WTC11 (cell line): ENCODE measurements around the gene EP300. TPM values are rescaled to one million over a fixed set of nuclear protein-coding genes. Genes with fewer than 3 reads are reported as not detected.

Experiments used
- ATAC-seq: fragments of 200-7000 bp; cut with Tn5 transposase; 2 replicates; pipeline ENCODE4 v1.10.0; 2021; ENCODE audit warnings: mild to moderate bottlenecking, moderate library complexity
- CTCF ChIA-PET: fragments of 300-600 bp; sonication (Branson Sonifier 250); formaldehyde crosslinking; loops from one replicate; lab custom pipeline; 2021; ENCODE audit warnings: antibody characterized with exemption; lab: Charles Lee
- POLR2A ChIA-PET: fragments of 350-600 bp; sonication (Branson Sonifier 250); formaldehyde crosslinking; loops from one replicate; lab custom pipeline; 2021; ENCODE audit warnings: antibody characterized with exemption; lab: Charles Lee
- DNase-seq: peaks from one replicate; pipeline ENCODE4 v3.0.0; 2021; ENCODE audit warnings: low spot score
- H3K27ac Mint-ChIP-seq: 2 replicates; pipeline ENCODE4 v1.8.0; 2021; ENCODE audit warnings: mixed read lengths
- H3K27me3 Mint-ChIP-seq: 2 replicates; pipeline ENCODE4 v1.8.0; 2021; ENCODE audit warnings: low read depth, mild to moderate bottlenecking, moderate library complexity, mixed read lengths
- H3K36me3 Mint-ChIP-seq: 2 replicates; pipeline ENCODE4 v1.8.0; 2021; ENCODE audit warnings: mixed read lengths
- H3K4me1 Mint-ChIP-seq: 2 replicates; pipeline ENCODE4 v1.8.0; 2022; ENCODE audit warnings: mixed read lengths
- H3K4me3 Mint-ChIP-seq: 2 replicates; pipeline ENCODE4 v1.8.0; 2021; ENCODE audit warnings: mild to moderate bottlenecking, moderate library complexity, mixed read lengths
- H3K9me3 Mint-ChIP-seq: 2 replicates; pipeline ENCODE4 v1.8.0; 2021; ENCODE audit warnings: mixed read lengths
- AFF4 ChIP-seq: sonication (generic); formaldehyde crosslinking; IDR thresholded peaks from 2 replicates; pipeline ENCODE4 v1.8.1; 2023; ENCODE audit warnings: mild to moderate bottlenecking, missing genetic modification reagents, borderline replicate concordance
- ATF2 ChIP-seq: sonication (generic); formaldehyde crosslinking; IDR thresholded peaks from 2 replicates; pipeline ENCODE4 v1.8.1; 2022; ENCODE audit warnings: low read depth, missing genetic modification reagents, borderline replicate concordance
- CDX4 ChIP-seq: fragments of 250-450 bp; sonication (Bioruptor Pico); IDR thresholded peaks from 2 replicates; pipeline ENCODE4 v1.9.0; 2021; ENCODE audit warnings: moderate library complexity, mild to moderate bottlenecking, inconsistent platforms, borderline replicate concordance
- E2F1 ChIP-seq: sonication (generic); formaldehyde crosslinking; IDR thresholded peaks from 2 replicates; pipeline ENCODE4 v1.8.0; 2022; ENCODE audit warnings: mild to moderate bottlenecking, missing genetic modification reagents
- E2F4 ChIP-seq: sonication (generic); formaldehyde crosslinking; IDR thresholded peaks from 2 replicates; pipeline ENCODE4 v1.8.1; 2022; ENCODE audit warnings: low read depth, mild to moderate bottlenecking, moderate library complexity, missing genetic modification reagents, borderline replicate concordance
- ELF4 ChIP-seq: sonication (generic); formaldehyde crosslinking; IDR thresholded peaks from 2 replicates; pipeline ENCODE4 v1.8.1; 2022; ENCODE audit warnings: low read depth, mild to moderate bottlenecking, moderate library complexity, missing genetic modification reagents
- ERG ChIP-seq: fragments of 250-450 bp; sonication (Bioruptor Pico); IDR thresholded peaks from 2 replicates; pipeline ENCODE4 v1.8.0; 2021; ENCODE audit warnings: mild to moderate bottlenecking
- GTF2I ChIP-seq: fragments of 250-450 bp; sonication (Bioruptor Pico); conservative IDR thresholded peaks from 2 replicates; pipeline ENCODE4 v1.4.0; 2021; ENCODE audit warnings: mild to moderate bottlenecking
- NFATC4 ChIP-seq: fragments of 250-450 bp; sonication (Bioruptor Pico); IDR thresholded peaks from 2 replicates; pipeline ENCODE4 v1.9.0; 2021; ENCODE audit warnings: mild to moderate bottlenecking
- NR2C2 ChIP-seq: sonication (generic); formaldehyde crosslinking; IDR thresholded peaks from 2 replicates; pipeline ENCODE4 v1.8.0; 2022; ENCODE audit warnings: mild to moderate bottlenecking, missing genetic modification reagents
- RELA ChIP-seq: sonication (generic); formaldehyde crosslinking; IDR thresholded peaks from 2 replicates; pipeline ENCODE4 v1.8.1; 2022; ENCODE audit warnings: missing genetic modification reagents, mild to moderate bottlenecking, borderline replicate concordance
- SMAD4 ChIP-seq: sonication (generic); formaldehyde crosslinking; IDR thresholded peaks from 2 replicates; pipeline ENCODE4 v1.8.0; 2022; ENCODE audit warnings: mild to moderate bottlenecking, missing genetic modification reagents
- TEAD1 ChIP-seq: sonication (generic); formaldehyde crosslinking; IDR thresholded peaks from 2 replicates; pipeline ENCODE4 v1.8.0; 2022; ENCODE audit warnings: mild to moderate bottlenecking, missing genetic modification reagents
- ZBTB43 ChIP-seq: sonication (generic); formaldehyde crosslinking; IDR thresholded peaks from 2 replicates; pipeline ENCODE4 v1.8.1; 2023; ENCODE audit warnings: mild to moderate bottlenecking, missing genetic modification reagents
- ZNF219 ChIP-seq: sonication (generic); formaldehyde crosslinking; IDR thresholded peaks from 2 replicates; pipeline ENCODE4 v1.8.0; 2023; ENCODE audit warnings: missing genetic modification reagents, mild to moderate bottlenecking, borderline replicate concordance
- ZNF232 ChIP-seq: sonication (generic); formaldehyde crosslinking; IDR thresholded peaks from 2 replicates; pipeline ENCODE4 v1.8.0; 2022; ENCODE audit warnings: mild to moderate bottlenecking, missing genetic modification reagents
- ZNF263 ChIP-seq: sonication (generic); formaldehyde crosslinking; IDR thresholded peaks from 2 replicates; pipeline ENCODE4 v1.8.1; 2022; ENCODE audit warnings: low read depth, mild to moderate bottlenecking, moderate library complexity, missing genetic modification reagents
- ZNF671 ChIP-seq: fragments of 250-450 bp; sonication (Bioruptor Pico); IDR thresholded peaks from 2 replicates; pipeline ENCODE4 v1.8.0; 2021; ENCODE audit warnings: mild to moderate bottlenecking
- total RNA-seq: library from RNA; stranded (reverse); gene quantifications from 3 replicates; pipeline ENCODE4 v1.2.3, GENCODE V29; 2021
- TF ChIP-seq, protein P1 (sequence below): fragments of 250-450 bp; sonication (Bioruptor Pico); IDR thresholded peaks from 2 replicates; pipeline ENCODE4 v1.9.0; 2021; ENCODE audit warnings: mild to moderate bottlenecking
- TF ChIP-seq, protein P2 (sequence below): fragments of 250-450 bp; sonication (Bioruptor Pico); IDR thresholded peaks from 2 replicates; pipeline ENCODE4 v2.1.2; 2022; ENCODE audit warnings: mild to moderate bottlenecking, moderate library complexity
- TF ChIP-seq, protein P3 (sequence below): sonication (generic); formaldehyde crosslinking; IDR thresholded peaks from 2 replicates; pipeline ENCODE4 v1.8.0; 2023; ENCODE audit warnings: missing genetic modification reagents

The EP300 gene
- total RNA-seq, 1 experiment from 2014 or later, result 97.1 TPM

DNA sequence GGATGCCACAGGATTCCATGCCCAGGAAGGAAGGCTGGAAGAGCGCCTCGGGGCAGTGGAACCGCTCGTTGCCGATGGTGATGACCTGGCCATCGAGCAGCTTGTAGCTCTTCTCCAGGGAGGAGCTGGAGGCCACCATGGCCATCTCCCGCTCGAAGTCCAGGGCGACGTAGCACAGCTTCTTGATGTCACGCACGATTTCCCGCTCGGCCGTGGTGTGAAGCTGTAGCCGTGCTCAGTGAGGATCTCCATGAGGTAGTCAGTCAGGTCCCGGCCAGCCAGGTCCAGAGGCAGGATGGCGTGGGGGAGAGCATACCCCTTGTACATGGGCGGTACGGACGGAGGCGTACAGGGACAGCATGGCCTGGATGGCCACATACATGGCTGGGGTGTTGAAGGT, 17.9 kb upstream of the EP300 start:
- CTCF ChIA-PET, result no interaction called here
- H3K27me3 Mint-ChIP-seq, result no peaks in the 10 kb centered on the region; the same call in 1 of the 2 replicates
- no peaks in the 10 kb centered on the region for H3K9me3 Mint-ChIP-seq
- DNase-seq (no peak), ATAC-seq (no peak)
- POLR2A ChIA-PET, result no interaction called here
- H3K4me1 Mint-ChIP-seq, result no peaks in the 10 kb centered on the region
- no peak overlapping the region for H3K27ac Mint-ChIP-seq
- no peak overlapping the region for H3K4me3 Mint-ChIP-seq
- no peaks in the 10 kb centered on the region for H3K36me3 Mint-ChIP-seq
- TF ChIP-seq RELA (CRISPR knock-in tag) (no peak), ZNF219 (CRISPR knock-in tag) (no peak), TEAD1 (CRISPR knock-in tag) (no peak), E2F1 (CRISPR knock-in tag) (no peak), NFATC4 (no peak), ZNF671 (CRISPR knock-in tag) (no peak), ATF2 (no peak), ZNF232 (CRISPR knock-in tag) (no peak), ZNF263 (no peak), GTF2I (CRISPR knock-in tag) (no peak), NR2C2 (CRISPR knock-in tag) (no peak), E2F4 (CRISPR knock-in tag) (no peak), ELF4 (CRISPR knock-in tag) (no peak)
- TF ChIP-seq, protein P1, sequence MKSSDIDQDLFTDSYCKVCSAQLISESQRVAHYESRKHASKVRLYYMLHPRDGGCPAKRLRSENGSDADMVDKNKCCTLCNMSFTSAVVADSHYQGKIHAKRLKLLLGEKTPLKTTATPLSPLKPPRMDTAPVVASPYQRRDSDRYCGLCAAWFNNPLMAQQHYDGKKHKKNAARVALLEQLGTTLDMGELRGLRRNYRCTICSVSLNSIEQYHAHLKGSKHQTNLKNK (CRISPR knock-in tag), result no peak
- TF ChIP-seq, protein P2, sequence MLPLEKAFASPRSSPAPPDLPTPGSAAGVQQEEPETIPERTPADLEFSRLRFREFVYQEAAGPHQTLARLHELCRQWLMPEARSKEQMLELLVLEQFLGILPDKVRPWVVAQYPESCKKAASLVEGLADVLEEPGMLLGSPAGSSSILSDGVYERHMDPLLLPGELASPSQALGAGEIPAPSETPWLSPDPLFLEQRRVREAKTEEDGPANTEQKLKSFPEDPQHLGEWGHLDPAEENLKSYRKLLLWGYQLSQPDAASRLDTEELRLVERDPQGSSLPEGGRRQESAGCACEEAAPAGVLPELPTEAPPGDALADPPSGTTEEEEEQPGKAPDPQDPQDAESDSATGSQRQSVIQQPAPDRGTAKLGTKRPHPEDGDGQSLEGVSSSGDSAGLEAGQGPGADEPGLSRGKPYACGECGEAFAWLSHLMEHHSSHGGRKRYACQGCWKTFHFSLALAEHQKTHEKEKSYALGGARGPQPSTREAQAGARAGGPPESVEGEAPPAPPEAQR (CRISPR knock-in tag), result no peak
- TF ChIP-seq, protein P3, sequence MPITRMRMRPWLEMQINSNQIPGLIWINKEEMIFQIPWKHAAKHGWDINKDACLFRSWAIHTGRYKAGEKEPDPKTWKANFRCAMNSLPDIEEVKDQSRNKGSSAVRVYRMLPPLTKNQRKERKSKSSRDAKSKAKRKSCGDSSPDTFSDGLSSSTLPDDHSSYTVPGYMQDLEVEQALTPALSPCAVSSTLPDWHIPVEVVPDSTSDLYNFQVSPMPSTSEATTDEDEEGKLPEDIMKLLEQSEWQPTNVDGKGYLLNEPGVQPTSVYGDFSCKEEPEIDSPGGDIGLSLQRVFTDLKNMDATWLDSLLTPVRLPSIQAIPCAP (CRISPR knock-in tag), result no peak

DNA sequence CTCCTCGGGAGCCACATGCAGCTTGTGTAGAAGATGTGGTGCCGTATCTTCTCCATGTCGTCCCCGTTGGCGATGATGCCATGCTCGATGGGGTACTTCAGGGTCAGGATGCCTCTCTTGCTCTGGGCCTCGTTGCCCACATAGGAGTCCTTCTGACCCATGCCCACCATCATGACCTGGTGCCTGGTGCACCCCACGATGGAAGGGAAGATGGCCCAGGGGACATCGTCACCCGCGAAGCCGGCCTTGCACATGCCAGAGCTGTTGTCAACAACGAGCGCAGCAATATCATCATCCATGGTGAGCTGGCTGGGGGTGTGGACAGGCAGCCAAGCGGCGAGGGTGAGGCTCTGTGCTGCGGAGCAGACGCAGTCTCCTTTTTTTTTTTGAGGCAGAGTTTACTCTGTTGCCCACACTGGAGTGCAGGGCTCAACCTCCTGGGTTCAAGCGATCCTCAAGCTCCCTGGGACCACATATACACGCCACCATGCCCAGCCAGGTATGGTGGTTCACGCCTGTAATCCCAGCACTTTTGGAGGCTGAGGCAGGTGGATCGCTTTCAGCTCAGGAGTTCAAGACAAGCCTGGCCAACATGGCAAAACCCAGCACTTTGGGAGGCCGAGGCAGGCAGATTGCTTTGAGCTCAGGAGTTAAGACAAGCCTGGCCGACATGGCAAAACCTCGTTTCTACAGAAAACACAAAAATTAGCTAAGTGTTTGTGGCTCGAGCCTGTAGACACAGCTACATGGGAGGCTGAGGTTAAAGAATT, 17.3 kb upstream of the EP300 start:
- no peaks in the 10 kb centered on the region for H3K36me3 Mint-ChIP-seq
- no peaks in the 10 kb centered on the region for H3K4me1 Mint-ChIP-seq
- no peak overlapping the region for H3K27ac Mint-ChIP-seq
- H3K27me3 Mint-ChIP-seq, result no peaks in the 10 kb centered on the region; the same call in 1 of the 2 replicates
- POLR2A ChIA-PET, result interaction anchor here (0.9 kb wide), 1 partner anchor 52 kb away, joined by 3 read pairs; no protein-coding TSS in a partner anchor
- CTCF ChIA-PET, result interaction anchor here (0.6 kb wide), 1 partner anchor 79 kb away, joined by 3 read pairs; no protein-coding TSS in a partner anchor
- no peak for ATAC-seq
- H3K4me3 Mint-ChIP-seq, result no peak overlapping the region
- H3K9me3 Mint-ChIP-seq, result no peaks in the 10 kb centered on the region
- DNase-seq, result no peak
- TF ChIP-seq ZBTB43 (CRISPR knock-in tag) (no peak), CDX4 (CRISPR knock-in tag) (no peak), ERG (CRISPR knock-in tag) (no peak), SMAD4 (CRISPR knock-in tag) (no peak), AFF4 (no peak)
